HEK293 (cell line): Measurements from ENCODE around the gene CDC37L1.

ENCODE experiments used
- BCL11A ChIP-seq: fragments of 450-650 bp; formaldehyde crosslinking; IDR thresholded peaks from 2 replicates; pipeline ENCODE4 v1.5.1; 2016; ENCODE audit warnings: low read depth, missing biosample characterization, missing genetic modification characterization
- GLI2 ChIP-seq: fragments of 450-650 bp; formaldehyde crosslinking; IDR thresholded peaks from 2 replicates; pipeline ENCODE4; 2017; ENCODE audit warnings: missing biosample characterization, missing genetic modification characterization, low read depth, borderline replicate concordance
- GLIS2 ChIP-seq: fragments of 450-650 bp; formaldehyde crosslinking; IDR thresholded peaks from 2 replicates; pipeline ENCODE4 v1.5.1; 2016; ENCODE audit warnings: missing biosample characterization, missing genetic modification characterization
- IKZF3 ChIP-seq: fragments of 450-650 bp; IDR thresholded peaks from 2 replicates; pipeline ENCODE4 v1.5.0; 2018; ENCODE audit warnings: missing biosample characterization, mild to moderate bottlenecking, missing genetic modification characterization, moderate library complexity
- KLF16 ChIP-seq: fragments of 450-650 bp; formaldehyde crosslinking; IDR thresholded peaks from 2 replicates; pipeline ENCODE4 v1.5.1; 2017; ENCODE audit warnings: missing biosample characterization, missing genetic modification characterization
- KLF17 ChIP-seq: fragments of 450-650 bp; formaldehyde crosslinking; IDR thresholded peaks from 2 replicates; pipeline ENCODE4 v1.5.1; 2016; ENCODE audit warnings: missing biosample characterization, missing genetic modification characterization
- KLF7 ChIP-seq: fragments of 450-650 bp; formaldehyde crosslinking; IDR thresholded peaks from 2 replicates; pipeline ENCODE4 v1.5.1; 2016; ENCODE audit warnings: missing biosample characterization, missing genetic modification characterization, borderline replicate concordance
- KLF8 ChIP-seq: fragments of 450-650 bp; formaldehyde crosslinking; IDR thresholded peaks from 2 replicates; pipeline ENCODE4 v1.5.1; 2016; ENCODE audit warnings: missing biosample characterization, missing genetic modification characterization
- OVOL3 ChIP-seq: fragments of 450-650 bp; formaldehyde crosslinking; IDR thresholded peaks from 2 replicates; pipeline ENCODE4 v1.5.1; 2016; ENCODE audit warnings: missing biosample characterization, missing genetic modification characterization
- PRDM4 ChIP-seq: fragments of 450-650 bp; formaldehyde crosslinking; IDR thresholded peaks from 2 replicates; pipeline ENCODE4 v1.5.1; 2017; ENCODE audit warnings: missing biosample characterization, missing genetic modification characterization
- SETDB1 ChIP-seq: IDR thresholded peaks from one replicate; pipeline ENCODE4 v1.6.1; 2017; ENCODE audit warnings: mild to moderate bottlenecking, low read length, moderate library complexity, mixed read lengths; ENCODE audit not compliant: insufficient read length
- SP2 ChIP-seq: fragments of 450-650 bp; formaldehyde crosslinking; IDR thresholded peaks from 2 replicates; pipeline ENCODE4 v1.5.1; 2016; ENCODE audit warnings: missing biosample characterization, missing genetic modification characterization
- TCF7L2 ChIP-seq: IDR thresholded peaks from 2 replicates; pipeline ENCODE4 v1.6.1; 2011; ENCODE audit warnings: low read depth, mild to moderate bottlenecking, inconsistent platforms, low read length, moderate library complexity, borderline replicate concordance
- WT1 ChIP-seq: fragments of 450-650 bp; formaldehyde crosslinking; IDR thresholded peaks from 2 replicates; pipeline ENCODE4 v1.5.1; 2016; ENCODE audit warnings: missing biosample characterization, missing genetic modification characterization
- ZBTB10 ChIP-seq: fragments of 450-650 bp; formaldehyde crosslinking; IDR thresholded peaks from 2 replicates; pipeline ENCODE4 v1.5.1; 2016; ENCODE audit warnings: missing biosample characterization, missing genetic modification characterization
- ZBTB26 ChIP-seq: fragments of 450-650 bp; formaldehyde crosslinking; optimal IDR thresholded peaks from 2 replicates; pipeline ENCODE3; 2016; ENCODE audit warnings: missing biosample characterization, mild to moderate bottlenecking, missing genetic modification characterization
- ZBTB8A ChIP-seq: fragments of 450-650 bp; formaldehyde crosslinking; IDR thresholded peaks from 2 replicates; pipeline ENCODE4 v1.5.1; 2016; ENCODE audit warnings: missing biosample characterization, missing genetic modification characterization
- ZFP69B ChIP-seq: fragments of 450-650 bp; formaldehyde crosslinking; IDR thresholded peaks from 2 replicates; pipeline ENCODE4 v1.5.1; 2016; ENCODE audit warnings: missing biosample characterization, missing genetic modification characterization
- ZNF146 ChIP-seq: fragments of 450-650 bp; formaldehyde crosslinking; IDR thresholded peaks from 2 replicates; pipeline ENCODE4 v1.5.1; 2016; ENCODE audit warnings: missing biosample characterization, missing genetic modification characterization
- ZNF341 ChIP-seq: fragments of 450-650 bp; formaldehyde crosslinking; IDR thresholded peaks from 2 replicates; pipeline ENCODE4; 2016; ENCODE audit warnings: low read depth, missing biosample characterization, missing genetic modification characterization
- ZNF394 ChIP-seq: fragments of 450-650 bp; formaldehyde crosslinking; IDR thresholded peaks from 2 replicates; pipeline ENCODE4 v1.5.1; 2016; ENCODE audit warnings: missing biosample characterization, missing genetic modification characterization, mild to moderate bottlenecking, moderate library complexity, borderline replicate concordance
- ZNF398 ChIP-seq: fragments of 450-650 bp; formaldehyde crosslinking; IDR thresholded peaks from 2 replicates; pipeline ENCODE4 v1.5.1; 2017; ENCODE audit warnings: missing biosample characterization, missing genetic modification characterization
- ZNF416 ChIP-seq: fragments of 450-650 bp; formaldehyde crosslinking; IDR thresholded peaks from 2 replicates; pipeline ENCODE4 v1.5.1; 2016; ENCODE audit warnings: missing biosample characterization, missing genetic modification characterization
- ZNF548 ChIP-seq: fragments of 450-650 bp; formaldehyde crosslinking; IDR thresholded peaks from 2 replicates; pipeline ENCODE4 v1.5.1; 2016; ENCODE audit warnings: missing biosample characterization, missing genetic modification characterization
- ZNF626 ChIP-seq: fragments of 450-650 bp; sonication (Bioruptor Pico); formaldehyde crosslinking; IDR thresholded peaks from 2 replicates; pipeline ENCODE4 v1.5.1; 2018; ENCODE audit warnings: missing biosample characterization, missing genetic modification characterization, inconsistent platforms
- ZNF654 ChIP-seq: fragments of 450-650 bp; formaldehyde crosslinking; IDR thresholded peaks from 2 replicates; pipeline ENCODE4 v1.5.1; 2016; ENCODE audit warnings: low read depth, missing biosample characterization, missing genetic modification characterization
- ZSCAN16 ChIP-seq: fragments of 450-650 bp; formaldehyde crosslinking; IDR thresholded peaks from 2 replicates; pipeline ENCODE4 v1.5.1; 2016; ENCODE audit warnings: missing biosample characterization, missing genetic modification characterization

Gene CDC37L1

GRCh38 chr9:4662108-4662988 lies 17.0 kb upstream of the CDC37L1 start, which contains the start of gene PLPP6 (continued):
- TF ChIP-seq PRDM4, result no peak
- TF ChIP-seq SETDB1, result no peak
- TF ChIP-seq OVOL3 (tag by site-specific recombination), result no peak
- TF ChIP-seq SP2 (tag by site-specific recombination), result peak; percentile 84
- no peak for TF ChIP-seq ZNF416 (tag by site-specific recombination)
- TF ChIP-seq ZBTB26 (tag by site-specific recombination), result peak; percentile 65
- TF ChIP-seq ZNF146 (tag by site-specific recombination), result peak; percentile 15; the same call in 1 of the 2 replicates
- TF ChIP-seq ZNF398 (tag by site-specific recombination), result peak; percentile 36; the same call in 1 of the 2 replicates
- no peak for TF ChIP-seq GLI2 (tag by site-specific recombination)
- TF ChIP-seq ZNF626 (tag by site-specific recombination), result no peak
- TF ChIP-seq IKZF3 (tag by site-specific recombination), result peak; percentile 93
- TF ChIP-seq TCF7L2, result peak; percentile 39; the same call in 1 of the 2 replicates
- no peak for TF ChIP-seq ZNF548 (tag by site-specific recombination)
- TF ChIP-seq KLF7 (tag by site-specific recombination), result 0 out of 2 replicates have a peak, but pooled peaks have one; percentile 45
- TF ChIP-seq WT1 (tag by site-specific recombination), result peak; percentile 47; the same call in 1 of the 2 replicates
- peak; percentile 93 for TF ChIP-seq GLIS2 (tag by site-specific recombination)
- 0 out of 2 replicates have a peak, but pooled peaks have one; percentile 17 for TF ChIP-seq BCL11A (tag by site-specific recombination)
- TF ChIP-seq ZBTB8A (tag by site-specific recombination), result 0 out of 2 replicates have a peak, but pooled peaks have one; percentile 16
- TF ChIP-seq ZBTB10 (tag by site-specific recombination), result peak; percentile 22; the same call in 1 of the 2 replicates
- no peak for TF ChIP-seq KLF16 (tag by site-specific recombination)
- TF ChIP-seq ZSCAN16 (tag by site-specific recombination), result no peak
- TF ChIP-seq ZNF394 (tag by site-specific recombination), result no peak
- TF ChIP-seq ZNF341 (tag by site-specific recombination), result peak; percentile 100
- peak; percentile 87 for TF ChIP-seq ZFP69B (tag by site-specific recombination)
- TF ChIP-seq KLF17 (tag by site-specific recombination), result no peak
- TF ChIP-seq ZNF654, result peak; percentile 68
- peak; percentile 56; the same call in 1 of the 2 replicates for TF ChIP-seq KLF8
